AG04449 (cell line): ENCODE measurements around the gene NTM.

Source experiments
- CTCF ChIA-PET: fragments of 350-600 bp; formaldehyde crosslinking; extraction: SDS; loops from one replicate; lab custom pipeline; 2021; ENCODE audit warnings: antibody characterized with exemption; lab: Yijun Ruan, JAX
- POLR2A ChIA-PET: fragments of 400-600, 350-600 bp; formaldehyde crosslinking; extraction: SDS; loops from one replicate; lab custom pipeline; 2020; ENCODE audit warnings: antibody characterized with exemption, inconsistent platforms; lab: Yijun Ruan, JAX
- DNase-seq: peaks from one replicate; pipeline ENCODE4 v3.0.0-alpha.2; 2010; ENCODE audit warnings: low read depth, low spot score
- H3K4me3 ChIP-seq: 2 replicates; pipeline ENCODE4 v1.5.1; 2011; ENCODE audit warnings: low read depth, mild to moderate bottlenecking, control low read depth, low read length
- CTCF ChIP-seq: IDR thresholded peaks from one replicate; pipeline ENCODE4 v1.5.1; 2011; ENCODE audit warnings: mild to moderate bottlenecking, moderate library complexity, low read length, control low read depth, inconsistent platforms; ENCODE audit not compliant: insufficient read depth; ENCODE audit errors: missing control alignments

The NTM gene

GRCh38 chr11:131378931-131379330 lies 8.5 kb downstream of the NTM start:
- no peak overlapping the region for H3K4me3 ChIP-seq
- DNase-seq = no peak
- CTCF ChIA-PET = no interaction called here
- TF ChIP-seq CTCF = no peak
- POLR2A ChIA-PET = no interaction called here

- DNase-seq = no peak
- POLR2A ChIA-PET = no interaction called here
- CTCF ChIA-PET = no interaction called here
- no peak for TF ChIP-seq CTCF
- no peak overlapping the region for H3K4me3 ChIP-seq
Observed at GRCh38 chr11:131385763-131386390, 15.5 kb downstream of the NTM start.

- CTCF ChIA-PET = no interaction called here
Observed at GRCh38 chr11:131386408-131386807, 16.0 kb downstream of the NTM start.

GRCh38 chr11:131388030-131388429 lies 17.6 kb downstream of the NTM start:
- no peak for DNase-seq
- POLR2A ChIA-PET = no interaction called here
- H3K4me3 ChIP-seq = no peak overlapping the region
- no peak for TF ChIP-seq CTCF
- CTCF ChIA-PET = no interaction called here

More at GRCh38 chr11:131386408-131386807, 16.0 kb downstream of the NTM start:
- POLR2A ChIA-PET = no interaction called here
- no peak for TF ChIP-seq CTCF
- DNase-seq = no peak
- H3K4me3 ChIP-seq = no peak overlapping the region

- CTCF ChIA-PET = no interaction called here
- POLR2A ChIA-PET = no interaction called here
- no peak for DNase-seq
- H3K4me3 ChIP-seq = no peak overlapping the region
- TF ChIP-seq CTCF = no peak
Observed at GRCh38 chr11:131389582-131389981, 19.2 kb downstream of the NTM start.

GRCh38 chr11:131391176-131391575 lies 20.8 kb downstream of the NTM start:
- H3K4me3 ChIP-seq = no peak overlapping the region
- DNase-seq = no peak
- ChIA-PET POLR2A (no interaction called here), CTCF (interaction anchor here (1.4 kb wide), 1 partner anchor 327 kb away, joined by 5 read pairs; no protein-coding TSS in a partner anchor)
- no peak for TF ChIP-seq CTCF
